K562 (cell line): ENCODE data around the gene G6PD. TPM values are rescaled to one million over a fixed set of nuclear protein-coding genes. Genes with fewer than 3 reads are reported as not detected.

Experiments
- BDP1 ChIP-seq: IDR thresholded peaks from 3 replicates; pipeline ENCODE4 v1.6.1; 2011; ENCODE audit not compliant: insufficient read length, insufficient read depth
- DACH1 ChIP-seq: fragments of 450-650 bp; IDR thresholded peaks from 2 replicates; pipeline ENCODE4 v1.6.1; 2018; ENCODE audit not compliant: partially characterized antibody
- E2F3 ChIP-seq: fragments of 250-450 bp; sonication (Bioruptor Pico); IDR thresholded peaks from 2 replicates; pipeline ENCODE4 v1.4.0; 2020; ENCODE audit warnings: mild to moderate bottlenecking
- ETV1 ChIP-seq: fragments of 450-650 bp; conservative IDR thresholded peaks from 2 replicates; pipeline ENCODE4 v1.6.1; 2016; ENCODE audit warnings: missing genetic modification characterization, control low read depth, low read depth, missing compliant biosample characterization
- FOXK1 ChIP-seq: sonication (generic); formaldehyde crosslinking; IDR thresholded peaks from 2 replicates; pipeline ENCODE4 v1.8.0; 2022; ENCODE audit warnings: missing genetic modification reagents, mild to moderate bottlenecking, borderline replicate concordance
- GTF2F1 ChIP-seq: IDR thresholded peaks from 2 replicates; pipeline ENCODE4 v1.6.1; 2011; ENCODE audit warnings: low read depth, low read length, improper control_type of control experiment
- MTF1 ChIP-seq: fragments of 250-450 bp; sonication (Bioruptor Pico); IDR thresholded peaks from 2 replicates; pipeline ENCODE4 v1.9.0; 2021; ENCODE audit warnings: moderate library complexity, mild to moderate bottlenecking, inconsistent platforms, borderline replicate concordance
- U2AF2 ChIP-seq: fragments of 200-400 bp; formaldehyde crosslinking; optimal IDR thresholded peaks from 2 replicates; pipeline ENCODE3; 2017; ENCODE audit warnings: low read depth, mild to moderate bottlenecking, low read length
- ZNF57 ChIP-seq: fragments of 450-650 bp; formaldehyde crosslinking; IDR thresholded peaks from 2 replicates; pipeline ENCODE4 v1.4.0; 2020; ENCODE audit warnings: mild to moderate bottlenecking, moderate library complexity
- ZNF589 ChIP-seq: fragments of 200-800 bp; sonication (Bioruptor generic); IDR thresholded peaks from 2 replicates; pipeline ENCODE4 v1.6.1; 2016; ENCODE audit warnings: low read depth, missing genetic modification characterization, missing compliant biosample characterization
- polyA plus RNA-seq, 8 experiments: library from polyadenylated mRNA; depleted of rRNA in 4 of 8; stranded (reverse) in 5 of 8; unstranded in 3 of 8; fragments of >200 nt; fragmentation: Nextera tagmentation in 2 of 8; fragmentation: Illumina TruSeq in 1 of 8; extraction: Ambion mirVana in 2 of 8; extraction: Trizol in 1 of 8; gene quantifications; 2 replicates each; pipeline versions ENCODE4 v1.2.1 to v1.2.3, GENCODE V29; 2011 to 2014; ENCODE audit warnings: inconsistent platforms in 1 of 8, missing spikeins in 1 of 8
- total RNA-seq, 7 experiments: library from RNA; depleted of rRNA in 6 of 7; stranded (reverse); fragments of >200 nt in 6 of 7; fragmentation: Illumina TruSeq in 2 of 7; extraction: Trizol in 2 of 7; gene quantifications; 2 replicates each; pipeline versions ENCODE4 v1.2.1 to v1.2.3, GENCODE V29; 2011 to 2021; ENCODE audit warnings: low replicate concordance in 1 of 7
- TF ChIP-seq, protein P1 (sequence below), 2 experiments: fragments of 450-650 bp in 1 of 2; sonication (generic) in 1 of 2; formaldehyde crosslinking in 1 of 2; IDR thresholded peaks; 2 replicates each; pipeline versions ENCODE4 v1.7.1 to v1.9.0; 2016 to 2022; ENCODE audit warnings: inconsistent platforms in 1 of 2, mild to moderate bottlenecking in 1 of 2, missing genetic modification reagents in 1 of 2
- TF ChIP-seq, protein P2 (sequence below): sonication (generic); formaldehyde crosslinking; IDR thresholded peaks from 2 replicates; pipeline ENCODE4 v1.4.0; 2020; ENCODE audit warnings: mild to moderate bottlenecking, missing genetic modification reagents
- TF ChIP-seq, protein P3 (sequence below): fragments of 450-650 bp; conservative IDR thresholded peaks from 2 replicates; pipeline ENCODE4 v1.6.1; 2016; ENCODE audit warnings: missing genetic modification characterization, low read depth, mild to moderate bottlenecking, missing compliant biosample characterization, moderate library complexity
- TF ChIP-seq, protein P4 (sequence below), 2 experiments: fragments of 250-450 bp in 1 of 2; fragments of 450-650 bp in 1 of 2; sonication (Bioruptor Pico) in 1 of 2; IDR thresholded peaks; 2 replicates each; pipeline versions ENCODE4 v1.6.1 to v1.8.0; 2016 to 2021; ENCODE audit warnings: mild to moderate bottlenecking in 2 of 2, moderate library complexity in 2 of 2, missing compliant biosample characterization in 1 of 2, missing genetic modification characterization in 1 of 2

The G6PD gene
- total and polyA plus RNA-seq, 9 of the 15 experiments (the other 6 are each of a cell fraction or from before 2014, with no cell fraction given) = 2.9 to 222 (median 66.4) TPM

DNA sequence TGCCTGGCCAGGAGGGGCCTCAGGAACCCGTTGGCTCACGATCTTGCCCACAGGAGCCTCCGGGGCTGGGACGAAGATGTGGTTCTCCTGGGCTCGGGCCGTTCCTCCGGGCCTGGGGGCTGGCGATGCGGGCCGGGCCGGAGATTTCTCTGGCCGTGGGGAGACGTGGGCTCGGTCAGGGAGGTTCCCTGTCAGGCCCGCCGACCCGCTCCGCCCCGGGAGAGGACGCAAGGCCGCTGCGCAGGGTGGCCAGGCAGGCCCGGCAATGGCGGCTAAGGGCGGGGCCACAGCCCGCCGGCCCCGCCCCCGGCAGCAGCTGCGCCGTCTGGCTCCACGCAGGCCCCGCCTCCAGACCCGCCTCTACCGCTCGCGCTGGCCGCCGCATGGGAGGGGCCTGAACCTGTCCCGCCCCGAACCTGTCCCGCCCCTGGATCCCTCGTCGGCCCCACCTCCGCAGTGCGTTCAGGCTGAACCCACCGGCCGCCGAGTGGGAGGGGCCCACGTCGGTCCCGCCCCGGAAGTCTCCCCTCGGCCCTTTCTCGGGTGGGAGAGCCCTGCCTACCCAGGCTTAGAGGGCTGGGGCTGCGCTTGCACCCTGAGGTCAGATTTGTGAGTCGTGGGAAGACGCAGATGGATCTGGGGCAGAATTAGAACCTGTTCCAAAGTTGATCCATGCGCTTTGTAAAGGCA lies 30.5 kb downstream of the G6PD start, which contains the start of gene FAM3A (continued):
- TF ChIP-seq, protein P1, sequence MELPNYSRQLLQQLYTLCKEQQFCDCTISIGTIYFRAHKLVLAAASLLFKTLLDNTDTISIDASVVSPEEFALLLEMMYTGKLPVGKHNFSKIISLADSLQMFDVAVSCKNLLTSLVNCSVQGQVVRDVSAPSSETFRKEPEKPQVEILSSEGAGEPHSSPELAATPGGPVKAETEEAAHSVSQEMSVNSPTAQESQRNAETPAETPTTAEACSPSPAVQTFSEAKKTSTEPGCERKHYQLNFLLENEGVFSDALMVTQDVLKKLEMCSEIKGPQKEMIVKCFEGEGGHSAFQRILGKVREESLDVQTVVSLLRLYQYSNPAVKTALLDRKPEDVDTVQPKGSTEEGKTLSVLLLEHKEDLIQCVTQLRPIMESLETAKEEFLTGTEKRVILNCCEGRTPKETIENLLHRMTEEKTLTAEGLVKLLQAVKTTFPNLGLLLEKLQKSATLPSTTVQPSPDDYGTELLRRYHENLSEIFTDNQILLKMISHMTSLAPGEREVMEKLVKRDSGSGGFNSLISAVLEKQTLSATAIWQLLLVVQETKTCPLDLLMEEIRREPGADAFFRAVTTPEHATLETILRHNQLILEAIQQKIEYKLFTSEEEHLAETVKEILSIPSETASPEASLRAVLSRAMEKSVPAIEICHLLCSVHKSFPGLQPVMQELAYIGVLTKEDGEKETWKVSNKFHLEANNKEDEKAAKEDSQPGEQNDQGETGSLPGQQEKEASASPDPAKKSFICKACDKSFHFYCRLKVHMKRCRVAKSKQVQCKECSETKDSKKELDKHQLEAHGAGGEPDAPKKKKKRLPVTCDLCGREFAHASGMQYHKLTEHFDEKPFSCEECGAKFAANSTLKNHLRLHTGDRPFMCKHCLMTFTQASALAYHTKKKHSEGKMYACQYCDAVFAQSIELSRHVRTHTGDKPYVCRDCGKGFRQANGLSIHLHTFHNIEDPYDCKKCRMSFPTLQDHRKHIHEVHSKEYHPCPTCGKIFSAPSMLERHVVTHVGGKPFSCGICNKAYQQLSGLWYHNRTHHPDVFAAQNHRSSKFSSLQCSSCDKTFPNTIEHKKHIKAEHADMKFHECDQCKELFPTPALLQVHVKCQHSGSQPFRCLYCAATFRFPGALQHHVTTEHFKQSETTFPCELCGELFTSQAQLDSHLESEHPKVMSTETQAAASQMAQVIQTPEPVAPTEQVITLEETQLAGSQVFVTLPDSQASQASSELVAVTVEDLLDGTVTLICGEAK (IDR thresholded peaks at IDR 0.05) = peak; percentile 71
- TF ChIP-seq, protein P1 (CRISPR knock-in tag; IDR thresholded peaks at IDR 0.05) = no peak
- no peak for TF ChIP-seq MTF1 (CRISPR knock-in tag)
- TF ChIP-seq FOXK1 (CRISPR knock-in tag) = no peak
- TF ChIP-seq ETV1 (tag) = peak; percentile 92
- no peak for TF ChIP-seq ZNF589 (CRISPR knock-in tag)
- no peak for TF ChIP-seq E2F3
- no peak for TF ChIP-seq GTF2F1
- TF ChIP-seq ZNF57 = no peak
- TF ChIP-seq, protein P2, sequence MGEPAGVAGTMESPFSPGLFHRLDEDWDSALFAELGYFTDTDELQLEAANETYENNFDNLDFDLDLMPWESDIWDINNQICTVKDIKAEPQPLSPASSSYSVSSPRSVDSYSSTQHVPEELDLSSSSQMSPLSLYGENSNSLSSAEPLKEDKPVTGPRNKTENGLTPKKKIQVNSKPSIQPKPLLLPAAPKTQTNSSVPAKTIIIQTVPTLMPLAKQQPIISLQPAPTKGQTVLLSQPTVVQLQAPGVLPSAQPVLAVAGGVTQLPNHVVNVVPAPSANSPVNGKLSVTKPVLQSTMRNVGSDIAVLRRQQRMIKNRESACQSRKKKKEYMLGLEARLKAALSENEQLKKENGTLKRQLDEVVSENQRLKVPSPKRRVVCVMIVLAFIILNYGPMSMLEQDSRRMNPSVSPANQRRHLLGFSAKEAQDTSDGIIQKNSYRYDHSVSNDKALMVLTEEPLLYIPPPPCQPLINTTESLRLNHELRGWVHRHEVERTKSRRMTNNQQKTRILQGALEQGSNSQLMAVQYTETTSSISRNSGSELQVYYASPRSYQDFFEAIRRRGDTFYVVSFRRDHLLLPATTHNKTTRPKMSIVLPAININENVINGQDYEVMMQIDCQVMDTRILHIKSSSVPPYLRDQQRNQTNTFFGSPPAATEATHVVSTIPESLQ (CRISPR knock-in tag) = no peak
- TF ChIP-seq DACH1 = no peak
- TF ChIP-seq, protein P3, sequence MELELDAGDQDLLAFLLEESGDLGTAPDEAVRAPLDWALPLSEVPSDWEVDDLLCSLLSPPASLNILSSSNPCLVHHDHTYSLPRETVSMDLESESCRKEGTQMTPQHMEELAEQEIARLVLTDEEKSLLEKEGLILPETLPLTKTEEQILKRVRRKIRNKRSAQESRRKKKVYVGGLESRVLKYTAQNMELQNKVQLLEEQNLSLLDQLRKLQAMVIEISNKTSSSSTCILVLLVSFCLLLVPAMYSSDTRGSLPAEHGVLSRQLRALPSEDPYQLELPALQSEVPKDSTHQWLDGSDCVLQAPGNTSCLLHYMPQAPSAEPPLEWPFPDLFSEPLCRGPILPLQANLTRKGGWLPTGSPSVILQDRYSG = no peak
- TF ChIP-seq, protein P4, sequence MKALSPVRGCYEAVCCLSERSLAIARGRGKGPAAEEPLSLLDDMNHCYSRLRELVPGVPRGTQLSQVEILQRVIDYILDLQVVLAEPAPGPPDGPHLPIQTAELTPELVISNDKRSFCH (CRISPR knock-in tag; IDR thresholded peaks at IDR 0.05) = no peak
- TF ChIP-seq, protein P4 (tag; IDR thresholded peaks at IDR 0.05) = no peak
- TF ChIP-seq U2AF2 = no peak
- TF ChIP-seq BDP1 = no peak
